Right atrium auricular region (tissue), 2 donors: ENCODE data around the gene GNAT2. TPM values are rescaled to one million over a fixed set of nuclear protein-coding genes. Genes with fewer than 3 reads are reported as not detected.

Experiments used
- DNase-seq: peaks from one replicate; pipeline ENCODE4 v3.0.0-alpha.2; 2019; ENCODE audit warnings: low spot score
- H3K27ac ChIP-seq, 2 donors: fragments of 200-600 bp; sonication (generic); 1 replicate in 1 of 2; 2 replicates in 1 of 2; pipeline ENCODE4 v1.5.1; 2016 to 2019
- H3K27me3 ChIP-seq, 2 donors: fragments of 200-600 bp; sonication (generic); one replicate each; pipeline versions ENCODE4 v1.5.1 to v1.6.0; 2017 to 2019
- H3K36me3 ChIP-seq: fragments of 200-600 bp; sonication (generic); one replicate; pipeline ENCODE4 v1.5.1; 2016
- H3K4me1 ChIP-seq, 2 donors: fragments of 200-600 bp; sonication (generic); one replicate each; pipeline versions ENCODE4 v1.5.1 to v1.6.0; 2017 to 2019
- H3K4me3 ChIP-seq, 2 donors: fragments of 200-600 bp; sonication (generic); 1 replicate in 1 of 2; 2 replicates in 1 of 2; pipeline ENCODE4 v1.5.1; 2017 to 2019; ENCODE audit warnings: mild to moderate bottlenecking in 1 of 2, moderate library complexity in 1 of 2
- H3K9me3 ChIP-seq, 2 donors: fragments of 200-600 bp; sonication (generic); one replicate each; pipeline ENCODE4 v1.5.1; 2019
- total RNA-seq, 2 donors: library from RNA; depleted of rRNA; stranded (reverse); fragments of >200 nt; gene quantifications; one replicate each; pipeline ENCODE4 v1.1.0, GENCODE V29; 2016
- TF ChIP-seq, protein P1 (sequence below), 2 donors: fragments of 200-600 bp; sonication (generic); IDR thresholded peaks; one replicate each; pipeline ENCODE4 v1.5.1; 2019; ENCODE audit warnings: antibody characterized with exemption in 2 of 2

GNAT2 gene
- total RNA-seq, 2 donors from 2014 or later = 0.59 TPM; not detected in 1

GRCh38 chr1:109605381-109605780 is 14.0 kb downstream of the GNAT2 start:
- H3K27ac ChIP-seq = no peak overlapping the region
- no peaks in the 10 kb centered on the region for H3K4me1 ChIP-seq
- H3K27me3 ChIP-seq = no peaks in the 10 kb centered on the region
- DNase-seq = no peak
- H3K4me3 ChIP-seq = no peak overlapping the region
- TF ChIP-seq, protein P1, sequence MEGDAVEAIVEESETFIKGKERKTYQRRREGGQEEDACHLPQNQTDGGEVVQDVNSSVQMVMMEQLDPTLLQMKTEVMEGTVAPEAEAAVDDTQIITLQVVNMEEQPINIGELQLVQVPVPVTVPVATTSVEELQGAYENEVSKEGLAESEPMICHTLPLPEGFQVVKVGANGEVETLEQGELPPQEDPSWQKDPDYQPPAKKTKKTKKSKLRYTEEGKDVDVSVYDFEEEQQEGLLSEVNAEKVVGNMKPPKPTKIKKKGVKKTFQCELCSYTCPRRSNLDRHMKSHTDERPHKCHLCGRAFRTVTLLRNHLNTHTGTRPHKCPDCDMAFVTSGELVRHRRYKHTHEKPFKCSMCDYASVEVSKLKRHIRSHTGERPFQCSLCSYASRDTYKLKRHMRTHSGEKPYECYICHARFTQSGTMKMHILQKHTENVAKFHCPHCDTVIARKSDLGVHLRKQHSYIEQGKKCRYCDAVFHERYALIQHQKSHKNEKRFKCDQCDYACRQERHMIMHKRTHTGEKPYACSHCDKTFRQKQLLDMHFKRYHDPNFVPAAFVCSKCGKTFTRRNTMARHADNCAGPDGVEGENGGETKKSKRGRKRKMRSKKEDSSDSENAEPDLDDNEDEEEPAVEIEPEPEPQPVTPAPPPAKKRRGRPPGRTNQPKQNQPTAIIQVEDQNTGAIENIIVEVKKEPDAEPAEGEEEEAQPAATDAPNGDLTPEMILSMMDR (IDR thresholded peaks at IDR 0.05) = no peak
- no peaks in the 10 kb centered on the region for H3K9me3 ChIP-seq
- H3K36me3 ChIP-seq = no peaks in the 10 kb centered on the region

DNA sequence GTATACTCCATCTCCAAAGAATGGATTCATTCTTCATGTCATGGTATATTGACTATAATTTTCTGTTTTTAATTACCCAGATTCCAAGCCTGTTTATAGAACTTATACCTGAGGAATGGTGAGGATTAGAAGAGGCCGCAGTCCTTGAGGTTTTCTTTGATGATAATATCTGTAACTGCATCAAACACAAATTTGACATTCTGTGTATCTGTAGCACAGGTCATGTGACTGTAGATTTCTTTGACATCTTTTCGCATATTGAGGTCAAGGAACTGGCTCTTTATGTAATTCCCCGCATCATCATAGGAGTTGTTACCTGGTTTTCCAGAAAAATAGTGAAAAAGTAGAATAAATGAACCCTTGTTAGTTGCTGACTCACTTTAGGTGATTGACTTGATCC is 16.2 kb downstream of the GNAT2 start:
- Histone ChIP-seq H3K4me1 (no peaks in the 10 kb centered on the region), H3K9me3 (no peaks in the 10 kb centered on the region), H3K4me3 (no peak overlapping the region), H3K36me3 (no peaks in the 10 kb centered on the region), H3K27me3 (no peaks in the 10 kb centered on the region), H3K27ac (no peak overlapping the region)
- TF ChIP-seq, protein P1 (IDR thresholded peaks at IDR 0.05) = no peak
- no peak for DNase-seq

DNA sequence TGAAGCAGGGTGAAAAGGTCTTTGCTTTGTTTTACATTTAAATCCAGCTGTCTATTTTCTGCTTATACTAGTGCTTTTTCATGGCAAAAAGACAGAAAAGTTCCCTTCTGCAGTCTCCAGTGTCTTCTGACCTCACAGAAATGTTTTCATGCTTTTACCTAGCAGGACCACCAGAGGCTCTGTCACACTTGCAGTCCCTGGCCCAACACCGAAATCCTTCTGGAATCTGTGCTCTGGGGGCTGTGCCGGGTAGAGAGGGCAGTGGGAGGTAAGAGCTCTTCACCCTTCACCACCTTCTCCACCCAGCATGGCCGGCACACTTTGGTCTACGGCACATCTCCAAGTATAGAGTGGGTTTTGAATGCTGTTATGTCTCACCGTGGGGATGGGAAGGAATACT is 20.8 kb downstream of the GNAT2 start:
- no peak overlapping the region for H3K4me3 ChIP-seq
- no peaks in the 10 kb centered on the region for H3K4me1 ChIP-seq
- H3K36me3 ChIP-seq = peaks cover 7% of the 10 kb centered on the region
- H3K9me3 ChIP-seq = no peaks in the 10 kb centered on the region
- no peaks in the 10 kb centered on the region for H3K27me3 ChIP-seq
- no peak for DNase-seq
- TF ChIP-seq, protein P1 (IDR thresholded peaks at IDR 0.05) = no peak
- H3K27ac ChIP-seq = no peak overlapping the region

DNA sequence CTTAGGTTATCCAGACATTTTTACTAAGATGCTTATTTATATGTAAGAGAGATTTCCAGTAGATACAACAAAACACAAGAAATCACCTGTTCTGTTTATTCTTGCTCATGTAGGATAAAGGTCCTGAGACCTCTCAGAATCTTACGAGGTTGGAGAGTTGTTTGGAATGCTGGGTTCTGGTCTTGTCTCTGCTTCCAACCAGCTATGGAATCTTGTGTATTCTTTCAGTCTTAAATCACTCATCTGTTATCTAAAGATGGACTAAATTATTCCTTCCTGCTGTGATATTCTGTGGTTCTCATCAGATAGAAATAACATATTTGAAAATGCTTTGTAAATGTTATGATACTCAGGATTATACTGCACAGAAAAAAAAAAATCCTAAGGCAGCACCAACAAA is 21.3 kb downstream of the GNAT2 start:
- TF ChIP-seq, protein P1 (IDR thresholded peaks at IDR 0.05) = no peak
- Histone ChIP-seq H3K27ac (no peak overlapping the region), H3K9me3 (no peaks in the 10 kb centered on the region), H3K4me3 (no peak overlapping the region), H3K36me3 (peaks cover 8% of the 10 kb centered on the region), H3K4me1 (no peaks in the 10 kb centered on the region), H3K27me3 (no peaks in the 10 kb centered on the region)
- DNase-seq = no peak

DNA sequence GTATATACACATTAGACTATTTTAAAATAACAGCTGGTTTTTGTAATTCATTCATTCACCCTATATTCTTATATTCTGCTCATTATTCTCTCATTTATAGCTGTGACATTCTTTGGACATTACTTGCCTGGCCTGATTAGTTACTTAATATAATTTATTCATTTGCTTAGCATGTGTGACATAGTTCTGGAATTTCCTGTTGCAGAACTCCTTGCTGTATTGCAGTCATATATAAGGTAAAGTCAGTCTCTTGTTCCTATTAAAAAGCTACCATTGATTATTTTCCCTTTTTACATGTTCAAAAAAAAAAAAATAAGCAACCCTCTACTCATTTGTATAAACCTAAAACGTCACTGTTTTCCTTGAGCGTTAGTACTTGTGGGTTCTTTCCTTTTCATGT is 23.9 kb downstream of the GNAT2 start:
- no peaks in the 10 kb centered on the region for H3K27me3 ChIP-seq
- no peak overlapping the region for H3K27ac ChIP-seq
- DNase-seq = no peak
- H3K36me3 ChIP-seq = peaks cover 31% of the 10 kb centered on the region
- H3K4me1 ChIP-seq = no peaks in the 10 kb centered on the region
- no peak overlapping the region for H3K4me3 ChIP-seq
- TF ChIP-seq, protein P1 (IDR thresholded peaks at IDR 0.05) = no peak
- no peaks in the 10 kb centered on the region for H3K9me3 ChIP-seq

DNA sequence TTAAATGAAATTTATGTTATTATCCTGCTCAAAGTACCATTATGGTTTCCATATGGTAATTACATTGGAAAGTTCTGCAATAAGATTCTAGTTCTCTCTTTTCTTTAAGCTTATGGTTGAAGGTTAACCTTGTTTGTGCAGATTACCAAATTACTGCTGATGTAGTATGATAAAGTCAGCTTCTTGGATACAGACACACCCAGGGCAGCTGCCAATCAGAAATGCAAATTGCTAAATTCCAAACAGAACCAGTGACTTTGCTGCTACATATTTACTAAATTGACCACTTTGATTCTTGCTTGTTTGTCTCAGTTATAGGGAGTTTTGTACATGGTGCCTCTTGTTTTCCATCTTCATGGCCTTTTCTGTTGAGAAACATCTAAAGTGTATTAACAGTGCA is 26.5 kb downstream of the GNAT2 start:
- Histone ChIP-seq H3K9me3 (no peaks in the 10 kb centered on the region), H3K4me3 (no peak overlapping the region), H3K4me1 (no peaks in the 10 kb centered on the region), H3K27ac (no peak overlapping the region), H3K36me3 (peaks cover 53% of the 10 kb centered on the region), H3K27me3 (no peaks in the 10 kb centered on the region)
- no peak for DNase-seq
- TF ChIP-seq, protein P1 (IDR thresholded peaks at IDR 0.05) = no peak
